IPS-20b (cell line): ENCODE data around the gene CLPTM1L.
"Not testable (repeated sequence)": the region's sequence is repeated elsewhere in the genome, so short reads cannot be mapped to it uniquely, and the experiment has no call there.

Experiments used
- H3K27ac ChIP-seq: one replicate; pipeline ENCODE4 v1.5.1; 2013; ENCODE audit warnings: low read length
- H3K27me3 ChIP-seq: 2 replicates; pipeline ENCODE4 v1.6.1; 2013; ENCODE audit warnings: mild to moderate bottlenecking, low read length, inconsistent platforms; ENCODE audit not compliant: insufficient read depth
- H3K36me3 ChIP-seq: 2 replicates; pipeline ENCODE4 v1.6.1; 2013; ENCODE audit warnings: low read depth, mild to moderate bottlenecking, inconsistent platforms, low read length, moderate library complexity; ENCODE audit not compliant: insufficient read depth
- H3K4me1 ChIP-seq: 2 replicates; pipeline ENCODE4 v1.6.1; 2013; ENCODE audit warnings: mild to moderate bottlenecking, control low read depth, inconsistent platforms, low read length, moderate library complexity; ENCODE audit not compliant: insufficient read depth
- H3K4me3 ChIP-seq: 2 replicates; pipeline ENCODE4 v1.5.1; 2013; ENCODE audit warnings: mild to moderate bottlenecking, low read length, inconsistent platforms
- H3K9ac ChIP-seq: 2 replicates; pipeline ENCODE4 v1.6.1; 2013; ENCODE audit warnings: low read depth, mild to moderate bottlenecking, inconsistent platforms, low read length, moderate library complexity
- H3K9me3 ChIP-seq: 2 replicates; pipeline ENCODE4 v1.6.1; 2013; ENCODE audit warnings: mild to moderate bottlenecking, low read depth, low read length, inconsistent platforms; ENCODE audit not compliant: insufficient read depth

CLPTM1L gene

GRCh38 chr5:1328237-1329110 is 16.4 kb downstream of the CLPTM1L start:
- H3K9ac ChIP-seq, H3K4me1 ChIP-seq, H3K27me3 ChIP-seq, H3K4me3 ChIP-seq, H3K27ac ChIP-seq, H3K9me3 ChIP-seq: not testable (repeated sequence)
- H3K36me3 ChIP-seq = peaks cover 75% of the 10 kb centered on the region

GRCh38 chr5:1326901-1327756 is 17.8 kb downstream of the CLPTM1L start:
- H3K4me3 ChIP-seq, H3K27ac ChIP-seq, H3K4me1 ChIP-seq, H3K27me3 ChIP-seq, H3K9me3 ChIP-seq, H3K9ac ChIP-seq: not testable (repeated sequence)
- H3K36me3 ChIP-seq = peaks cover 74% of the 10 kb centered on the region

- not testable (repeated sequence) for H3K4me3 ChIP-seq, H3K9me3 ChIP-seq, H3K9ac ChIP-seq, H3K4me1 ChIP-seq, H3K27me3 ChIP-seq, H3K27ac ChIP-seq
- peaks cover 74% of the 10 kb centered on the region for H3K36me3 ChIP-seq
These were observed 18.4 kb downstream of the CLPTM1L start for GRCh38 chr5:1326532-1326875.

- H3K36me3 ChIP-seq = peaks cover 74% of the 10 kb centered on the region
- H3K27ac ChIP-seq = no peak overlapping the region
- H3K9me3 ChIP-seq = no peaks in the 10 kb centered on the region
- no peaks in the 10 kb centered on the region for H3K27me3 ChIP-seq
- no peaks in the 10 kb centered on the region for H3K4me1 ChIP-seq
- H3K4me3 ChIP-seq = no peak overlapping the region
- H3K9ac ChIP-seq = no peak overlapping the region
These were observed 18.9 kb downstream of the CLPTM1L start for GRCh38 chr5:1325870-1326531.

GRCh38 chr5:1325191-1325741 is 19.6 kb downstream of the CLPTM1L start:
- Histone ChIP-seq H3K36me3 (peaks cover 74% of the 10 kb centered on the region), H3K9ac (no peak overlapping the region), H3K9me3 (no peaks in the 10 kb centered on the region), H3K4me1 (no peaks in the 10 kb centered on the region), H3K27me3 (no peaks in the 10 kb centered on the region), H3K27ac (no peak overlapping the region), H3K4me3 (no peak overlapping the region)

GRCh38 chr5:1324719-1325190 is 20.1 kb downstream of the CLPTM1L start:
- H3K4me3 ChIP-seq = no peak overlapping the region
- no peak overlapping the region for H3K27ac ChIP-seq
- no peaks in the 10 kb centered on the region for H3K4me1 ChIP-seq
- no peaks in the 10 kb centered on the region for H3K9me3 ChIP-seq
- no peaks in the 10 kb centered on the region for H3K27me3 ChIP-seq
- H3K36me3 ChIP-seq = peaks cover 74% of the 10 kb centered on the region
- no peak overlapping the region for H3K9ac ChIP-seq

GRCh38 chr5:1324301-1324700 is 20.6 kb downstream of the CLPTM1L start:
- H3K9ac ChIP-seq = no peak overlapping the region
- H3K27ac ChIP-seq = no peak overlapping the region
- no peaks in the 10 kb centered on the region for H3K4me1 ChIP-seq
- H3K36me3 ChIP-seq = peaks cover 77% of the 10 kb centered on the region
- no peak overlapping the region for H3K4me3 ChIP-seq
- H3K27me3 ChIP-seq = no peaks in the 10 kb centered on the region
- H3K9me3 ChIP-seq = no peaks in the 10 kb centered on the region

- Histone ChIP-seq H3K27ac (no peak overlapping the region), H3K36me3 (peaks cover 75% of the 10 kb centered on the region), H3K27me3 (no peaks in the 10 kb centered on the region), H3K9me3 (no peaks in the 10 kb centered on the region), H3K9ac (no peak overlapping the region), H3K4me3 (no peak overlapping the region), H3K4me1 (no peaks in the 10 kb centered on the region)
These were observed 21.1 kb downstream of the CLPTM1L start for GRCh38 chr5:1323803-1324173.

- no peak overlapping the region for H3K4me3 ChIP-seq
- H3K9me3 ChIP-seq = no peaks in the 10 kb centered on the region
- no peaks in the 10 kb centered on the region for H3K27me3 ChIP-seq
- H3K9ac ChIP-seq = no peak overlapping the region
- no peaks in the 10 kb centered on the region for H3K4me1 ChIP-seq
- no peak overlapping the region for H3K27ac ChIP-seq
- peaks cover 76% of the 10 kb centered on the region for H3K36me3 ChIP-seq
These were observed 21.7 kb downstream of the CLPTM1L start for GRCh38 chr5:1322955-1323802.

GRCh38 chr5:1322036-1322900 is 22.6 kb downstream of the CLPTM1L start:
- Histone ChIP-seq H3K27me3 (no peaks in the 10 kb centered on the region), H3K4me3 (no peak overlapping the region), H3K27ac (no peak overlapping the region), H3K9me3 (no peaks in the 10 kb centered on the region), H3K4me1 (no peaks in the 10 kb centered on the region), H3K9ac (no peak overlapping the region), H3K36me3 (peaks cover 85% of the 10 kb centered on the region)
